Progenitor cell of endocrine pancreas (in vitro differentiated cells): ENCODE results near the gene VPS13D. TPM values are rescaled to one million over a fixed set of nuclear protein-coding genes. Genes with fewer than 3 reads are reported as not detected.

Experiments
- DNase-seq: peaks from one replicate; pipeline ENCODE4 v3.0.0; 2021; ENCODE audit warnings: low spot score; ENCODE audit not compliant: unreplicated experiment
- H3K27ac Mint-ChIP-seq: 2 replicates; pipeline ENCODE4 v1.8.0; 2021; ENCODE audit warnings: mild to moderate bottlenecking, moderate library complexity, mixed read lengths
- H3K27me3 Mint-ChIP-seq: 2 replicates; pipeline ENCODE4 v1.8.0; 2021; ENCODE audit warnings: mixed read lengths
- H3K36me3 Mint-ChIP-seq: 2 replicates; pipeline ENCODE4 v1.8.0; 2022; ENCODE audit warnings: mixed read lengths; ENCODE audit not compliant: insufficient read depth
- H3K4me1 Mint-ChIP-seq: 2 replicates; pipeline ENCODE4 v1.8.0; 2021; ENCODE audit warnings: low read depth, mixed read lengths
- H3K4me3 Mint-ChIP-seq: 2 replicates; pipeline ENCODE4 v1.8.0; 2021; ENCODE audit warnings: low read depth, mild to moderate bottlenecking, moderate library complexity, mixed read lengths
- H3K9me3 Mint-ChIP-seq: 2 replicates; pipeline ENCODE4 v1.8.0; 2021; ENCODE audit warnings: low read depth, mixed read lengths
- total RNA-seq: library from RNA; stranded (reverse); gene quantifications from 2 replicates; pipeline ENCODE4 v1.2.1, GENCODE V29; 2021
- TF ChIP-seq, protein P1 (sequence below): fragments of 200-600 bp; sonication (generic); IDR thresholded peaks from one replicate; pipeline ENCODE4 v1.5.0; 2021; ENCODE audit warnings: antibody characterized with exemption, mild to moderate bottlenecking; ENCODE audit not compliant: unreplicated experiment

VPS13D gene
- total RNA-seq, 1 donor from 2014 or later = 41.9 TPM

DNA sequence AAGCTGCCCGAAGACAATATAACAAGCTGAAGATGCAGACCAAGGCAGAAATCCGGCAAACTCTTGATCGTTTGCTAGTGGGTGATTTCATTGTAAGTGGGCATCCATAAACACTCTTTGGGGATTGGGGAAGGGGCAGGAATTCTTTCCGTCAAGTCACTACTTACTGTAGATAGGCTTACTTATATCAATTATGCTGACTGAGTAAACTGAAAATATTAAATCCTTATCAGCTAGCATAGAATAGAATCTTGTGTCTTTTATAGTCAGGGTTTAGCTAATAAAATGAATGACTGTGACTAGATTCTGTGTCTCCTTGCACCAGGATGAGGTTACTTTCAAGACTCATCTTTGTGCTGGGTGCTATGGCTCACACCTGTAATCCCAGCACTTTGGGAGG is 41.2 kb downstream of the VPS13D start:
- Mint-ChIP-seq H3K27me3 (no peaks in the 10 kb centered on the region), H3K27ac (no peak overlapping the region)

GRCh38 chr1:12272770-12273169 is 42.9 kb downstream of the VPS13D start:
- no peak overlapping the region for H3K4me3 Mint-ChIP-seq
- DNase-seq = no peak
- peaks cover 7% of the 10 kb centered on the region for H3K4me1 Mint-ChIP-seq
- no peak overlapping the region for H3K27ac Mint-ChIP-seq
- no peaks in the 10 kb centered on the region for H3K27me3 Mint-ChIP-seq
- TF ChIP-seq, protein P1, sequence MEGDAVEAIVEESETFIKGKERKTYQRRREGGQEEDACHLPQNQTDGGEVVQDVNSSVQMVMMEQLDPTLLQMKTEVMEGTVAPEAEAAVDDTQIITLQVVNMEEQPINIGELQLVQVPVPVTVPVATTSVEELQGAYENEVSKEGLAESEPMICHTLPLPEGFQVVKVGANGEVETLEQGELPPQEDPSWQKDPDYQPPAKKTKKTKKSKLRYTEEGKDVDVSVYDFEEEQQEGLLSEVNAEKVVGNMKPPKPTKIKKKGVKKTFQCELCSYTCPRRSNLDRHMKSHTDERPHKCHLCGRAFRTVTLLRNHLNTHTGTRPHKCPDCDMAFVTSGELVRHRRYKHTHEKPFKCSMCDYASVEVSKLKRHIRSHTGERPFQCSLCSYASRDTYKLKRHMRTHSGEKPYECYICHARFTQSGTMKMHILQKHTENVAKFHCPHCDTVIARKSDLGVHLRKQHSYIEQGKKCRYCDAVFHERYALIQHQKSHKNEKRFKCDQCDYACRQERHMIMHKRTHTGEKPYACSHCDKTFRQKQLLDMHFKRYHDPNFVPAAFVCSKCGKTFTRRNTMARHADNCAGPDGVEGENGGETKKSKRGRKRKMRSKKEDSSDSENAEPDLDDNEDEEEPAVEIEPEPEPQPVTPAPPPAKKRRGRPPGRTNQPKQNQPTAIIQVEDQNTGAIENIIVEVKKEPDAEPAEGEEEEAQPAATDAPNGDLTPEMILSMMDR = no peak
- H3K36me3 Mint-ChIP-seq = peaks cover 38% of the 10 kb centered on the region
- no peaks in the 10 kb centered on the region for H3K9me3 Mint-ChIP-seq

More for the DNA sequence above, 41.2 kb downstream of the VPS13D start:
- Mint-ChIP-seq H3K36me3 (peaks cover 32% of the 10 kb centered on the region), H3K4me3 (no peak overlapping the region), H3K4me1 (peaks cover 7% of the 10 kb centered on the region), H3K9me3 (no peaks in the 10 kb centered on the region)
- DNase-seq = no peak
- TF ChIP-seq, protein P1 = no peak

DNA sequence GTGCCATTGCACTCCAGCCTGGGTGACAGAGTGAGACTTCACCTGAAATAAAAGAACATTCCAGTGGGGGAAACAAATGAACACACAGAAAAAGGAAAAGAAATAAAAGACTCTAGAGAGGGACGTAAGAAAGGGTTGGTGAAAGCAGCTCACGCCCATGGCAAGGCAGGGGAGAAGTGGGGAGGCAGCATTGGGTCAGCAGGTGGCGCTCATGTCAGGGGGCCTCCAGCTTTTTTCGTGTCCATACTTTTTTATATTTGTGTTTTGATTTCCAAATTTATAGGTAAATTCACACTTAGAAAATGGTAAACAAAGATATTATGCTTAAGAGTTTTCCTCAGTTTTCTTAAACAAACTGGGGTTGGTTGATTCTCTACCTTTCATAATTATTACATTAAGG is 45.5 kb downstream of the VPS13D start:
- TF ChIP-seq, protein P1 = peak; percentile 76
- no peaks in the 10 kb centered on the region for H3K9me3 Mint-ChIP-seq
- H3K36me3 Mint-ChIP-seq = peaks cover 37% of the 10 kb centered on the region
- peaks cover 7% of the 10 kb centered on the region for H3K4me1 Mint-ChIP-seq
- H3K4me3 Mint-ChIP-seq = no peak overlapping the region
- peak; percentile 21 for DNase-seq
- H3K27ac Mint-ChIP-seq = no peak overlapping the region
- no peaks in the 10 kb centered on the region for H3K27me3 Mint-ChIP-seq

DNA sequence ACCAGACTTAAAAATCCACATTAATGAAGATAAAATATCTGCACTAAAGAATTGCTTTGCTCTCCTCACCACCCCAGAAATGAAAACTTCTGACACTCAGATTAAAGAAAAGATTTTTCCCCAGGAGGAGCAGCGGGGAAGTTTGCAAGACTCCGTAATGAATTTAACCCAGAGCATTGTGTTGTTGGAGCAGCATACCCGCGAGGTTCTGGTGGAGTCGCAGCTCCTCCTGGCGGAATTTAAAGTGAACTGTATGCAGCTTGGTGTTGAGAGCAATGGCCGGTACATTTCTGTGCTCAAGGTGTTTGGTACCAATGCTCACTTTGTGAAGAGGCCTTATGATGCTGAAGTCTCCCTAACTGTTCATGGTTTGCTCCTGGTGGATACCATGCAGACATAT is 46.4 kb downstream of the VPS13D start:
- peak overlapping the region; percentile 84 for H3K27ac Mint-ChIP-seq
- H3K9me3 Mint-ChIP-seq = no peaks in the 10 kb centered on the region
- TF ChIP-seq, protein P1 = peak; percentile 59
- H3K4me3 Mint-ChIP-seq = no peak overlapping the region
- peaks cover 35% of the 10 kb centered on the region for H3K36me3 Mint-ChIP-seq
- H3K27me3 Mint-ChIP-seq = no peaks in the 10 kb centered on the region
- peaks cover 7% of the 10 kb centered on the region for H3K4me1 Mint-ChIP-seq
- DNase-seq = no peak

- Mint-ChIP-seq H3K36me3 (peaks cover 37% of the 10 kb centered on the region), H3K27me3 (no peaks in the 10 kb centered on the region), H3K9me3 (no peaks in the 10 kb centered on the region), H3K4me3 (no peak overlapping the region), H3K4me1 (no peaks in the 10 kb centered on the region), H3K27ac (no peak overlapping the region)
- TF ChIP-seq, protein P1 = no peak
- DNase-seq = no peak
Observed at GRCh38 chr1:12279003-12279402, 49.2 kb downstream of the VPS13D start.
